Measurements from ENCODE around the gene BCL6. TPM values are rescaled to one million over a fixed set of nuclear protein-coding genes. Genes with fewer than 3 reads are reported as not detected.

The BCL6 gene
- total and polyA plus RNA-seq, 2 of the 8 experiments (the other 6 are each of a cell fraction or from before 2014, with no cell fraction given), result 5.7 to 10.4 TPM

- H2BK120ac ChIP-seq (replicated peaks; ENCODE audit: low read depth, low read length), result no peak overlapping the region
- no peak overlapping the region for H2AFZ ChIP-seq (ENCODE audit: low read length)
- no peaks in the 10 kb centered on the region for H4K20me1 ChIP-seq (replicated peaks in 1 of 2; ENCODE audit: control insufficient read depth in 1 of 2, insufficient read depth in 2 of 2, low read length in 2 of 2)
- peaks cover 0 to 13% (median 7%) of the 10 kb centered on the region in 4 experiments; a peak in 3 of 7 replicates for H3K27me3 ChIP-seq (replicated peaks in 1 of 4; ENCODE audit: control insufficient read depth in 3 of 4, extremely low read depth in 1 of 4, insufficient read depth in 3 of 4, low read length in 3 of 4)
- WGBS, 2 experiments (ENCODE audit: extremely low coverage in 1 of 2, insufficient coverage in 1 of 2, insufficient read length in 1 of 2, insufficient replicate concordance in 2 of 2, low coverage in 1 of 2, low lambda C conversion rate in 2 of 2, missing lambda C conversion rate in 1 of 2), result 37% methylated on average over 3 of the region's 4 CpGs; no CpG with 5 or more reads in 1 of the 2 experiments
- no peak overlapping the region for H3K23ac ChIP-seq (ENCODE audit: insufficient read length)
- no peaks in the 10 kb centered on the region for H3K79me2 ChIP-seq (ENCODE audit: control insufficient read depth in 1 of 2, insufficient read depth in 2 of 2, low read length in 2 of 2)
- peaks cover 0 to 19% (median 6%) of the 10 kb centered on the region in 4 experiments; a peak in 5 of 7 replicates for H3K4me1 ChIP-seq (replicated peaks in 1 of 4; ENCODE audit: control insufficient read depth in 3 of 4, insufficient read depth in 4 of 4, low read length in 3 of 4)
- no peak overlapping the region for H2BK5ac ChIP-seq (ENCODE audit: low read depth, low read length)
- no peak overlapping the region for H2BK20ac ChIP-seq (ENCODE audit: low read length)
- H3K36me3 ChIP-seq (ENCODE audit: control insufficient read depth in 2 of 4, insufficient read depth in 4 of 4, low read length in 3 of 4), result peaks cover 0 to 4% (median 2%) of the 10 kb centered on the region in 4 experiments; a peak in 4 of 8 replicates
- FAIRE-seq (no peak), DNase-seq (ENCODE audit: low read depth in 1 of 2, low spot score in 2 of 2) (no peak)
- no peak overlapping the region for H3K56ac ChIP-seq (replicated peaks; ENCODE audit: insufficient read length, low read depth, low read length)
- no peaks in the 10 kb centered on the region for H3K79me1 ChIP-seq (ENCODE audit: low read depth, low read length)
- no peak overlapping the region for H3K4ac ChIP-seq (replicated peaks; ENCODE audit: insufficient read length, low read depth, low read length)
- no peaks in the 10 kb centered on the region for H3K9me3 ChIP-seq (ENCODE audit: insufficient read depth in 2 of 2, low read depth in 1 of 2, low read length in 1 of 2)
- no peak overlapping the region for H3K9ac ChIP-seq (replicated peaks in 1 of 4; ENCODE audit: extremely low read depth in 1 of 4, low read depth in 3 of 4, low read length in 3 of 4)
- no peak overlapping the region for H4K8ac ChIP-seq (ENCODE audit: extremely low read depth, insufficient read depth, low read length)
- TF ChIP-seq FOSL1 (IDR thresholded peaks at IDR 0.05; ENCODE audit: insufficient read depth, low read depth, low read length), result no peak
- H2AK5ac ChIP-seq (ENCODE audit: low read depth, low read length), result no peak overlapping the region
- peak overlapping the region; percentile 53 to 89 (median 83) for H3K4me3 ChIP-seq (ENCODE audit: extremely low read depth in 1 of 4, insufficient read depth in 2 of 4, low read depth in 3 of 4, low read length in 4 of 4)
- peak overlapping the region; percentile 10; the same call in 1 of the 2 replicates for H3K18ac ChIP-seq (ENCODE audit: extremely low read depth, low read length)
- H2BK12ac ChIP-seq (ENCODE audit: low read depth, low read length), result 0 out of 2 replicates have a peak overlapping the region, but pooled peaks have one; percentile 5
- ChIA-PET POLR2A (ENCODE audit: partially characterized antibody) (interaction anchor here (1.1 kb wide), 1 partner anchor 27 kb away, joined by 3 read pairs; no protein-coding TSS in a partner anchor), CTCF (ENCODE audit: partially characterized antibody) (interaction anchor here (0.6 to 6.4 kb wide), 6 partner anchors 19 to 1217 kb away, joined by 3 to 107 read pairs (median 4); no protein-coding TSS in a partner anchor)
- no peak overlapping the region for H3K27ac ChIP-seq (ENCODE audit: low read depth, low read length)
- no peak overlapping the region for H3K14ac ChIP-seq (ENCODE audit: insufficient read length)
- no peak overlapping the region for H4K5ac ChIP-seq (ENCODE audit: insufficient read length, low read depth, low read length)
- peak overlapping the region; percentile 90 to 94 for H3K4me2 ChIP-seq (ENCODE audit: insufficient read depth in 1 of 2, low read depth in 2 of 2, low read length in 2 of 2)
- no peak overlapping the region for H4K91ac ChIP-seq (replicated peaks; ENCODE audit: insufficient read length, low read length)
- no peak overlapping the region for H2BK15ac ChIP-seq (ENCODE audit: low read length)
- peaks cover 27% of the 10 kb centered on the region for H3K23me2 ChIP-seq (ENCODE audit: low read depth, low read length)
These were observed 8.3 kb downstream of the BCL6 start for GRCh38 chr3:187737006-187737367.
